ENCODE measurements around the gene KRTAP19-1. TPM values are rescaled to one million over a fixed set of nuclear protein-coding genes. Genes with fewer than 3 reads are reported as not detected.

KRTAP19-1 gene
- total RNA-seq (2021), result not detected in 2 replicates
- long read RNA-seq, result 0 reads

DNA sequence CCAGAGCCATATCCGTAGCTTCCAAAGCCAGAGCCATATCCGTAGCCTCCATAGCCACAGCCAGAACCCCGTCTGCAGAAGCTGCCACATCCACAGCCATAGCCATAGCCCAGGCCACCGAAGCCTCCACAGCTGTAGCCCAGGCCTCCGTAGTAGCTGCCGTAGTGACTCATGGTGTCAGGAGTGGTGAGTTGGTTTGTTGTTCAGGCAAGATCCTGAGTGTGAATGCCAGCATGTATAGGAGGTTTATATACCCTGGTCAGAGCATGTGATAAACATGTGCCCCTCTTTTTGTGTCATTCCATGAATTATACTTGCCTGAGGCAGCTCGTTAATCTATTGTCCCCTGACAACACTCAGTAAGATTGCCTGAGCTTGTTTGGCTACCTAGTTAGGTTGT lies at the start of gene KRTAP19-1:
Gene KRTAP19-1, minus strand, starts transcription at position 223 of the 400 bp plus-strand sequence. Its CDS starts 50 bp downstream, at position 173.
- Histone ChIP-seq H3K79me2 (ENCODE audit: insufficient read depth, low read length) (no peaks in the 10 kb centered on the region), H3K4me2 (ENCODE audit: insufficient read depth, insufficient read length, low read length) (no peak within 1 kb of the TSS), H4K5ac (ENCODE audit: insufficient read length, low read depth, low read length) (no peak within 1 kb of the TSS), H2AFZ (ENCODE audit: low read length) (no peak within 1 kb of the TSS), H3K14ac (ENCODE audit: insufficient read depth, low read length) (no peak within 1 kb of the TSS), H3K27me3 (ENCODE audit: insufficient read depth, low read length) (no peaks in the 10 kb centered on the region), H3T11ph (ENCODE audit: low read length) (no peak within 1 kb of the TSS), H3K4ac (ENCODE audit: low read depth, low read length) (no peak within 1 kb of the TSS), H3K27ac (ENCODE audit: insufficient read length, low read depth, low read length) (no peak within 1 kb of the TSS), H2BK12ac (ENCODE audit: insufficient read length, low read depth, low read length) (no peak within 1 kb of the TSS), H4K91ac (ENCODE audit: insufficient read length, low read depth, low read length) (no peak within 1 kb of the TSS), H3K79me1 (ENCODE audit: insufficient read depth, low read depth, low read length, poor library complexity, severe bottlenecking) (no peaks in the 10 kb centered on the region), H3K18ac (ENCODE audit: insufficient read length, low read depth, low read length) (no peak within 1 kb of the TSS), H3K56ac (ENCODE audit: insufficient read length, low read depth, low read length) (no peak within 1 kb of the TSS), H3K23ac (ENCODE audit: insufficient read length, low read depth, low read length) (no peak within 1 kb of the TSS), H4K20me1 (ENCODE audit: control insufficient read depth, insufficient read depth, insufficient read length) (no peaks in the 10 kb centered on the region), H2BK20ac (ENCODE audit: low read depth, low read length, poor library complexity, severe bottlenecking) (no peak within 1 kb of the TSS), H3K9me3 (ENCODE audit: control insufficient read depth, low read depth, low read length) (peaks cover under 1% of the 10 kb centered on the region), H2BK5ac (ENCODE audit: insufficient read length, low read length) (no peak within 1 kb of the TSS), H4K8ac (replicated peaks; ENCODE audit: insufficient read length, low read depth, low read length) (no peak within 1 kb of the TSS), H3K9ac (ENCODE audit: extremely low read depth, insufficient read length, low read length) (no peak within 1 kb of the TSS), H2BK120ac (ENCODE audit: low read depth, low read length, poor library complexity, severe bottlenecking) (no peak within 1 kb of the TSS), H3K23me2 (ENCODE audit: insufficient read length, low read depth, low read length, poor library complexity, severe bottlenecking) (no peaks in the 10 kb centered on the region), H2AK5ac (ENCODE audit: insufficient read length, low read length) (no peak within 1 kb of the TSS), H3K4me1 (ENCODE audit: insufficient read depth, low read length) (no peaks in the 10 kb centered on the region), H2BK15ac (ENCODE audit: low read depth, low read length) (no peak within 1 kb of the TSS)
- H3K4me1 Mint-ChIP-seq, result no peaks in the 10 kb centered on the region
- H3K9me3 Mint-ChIP-seq, result peaks cover 2 to 3% of the 10 kb centered on the region in 2 experiments; a peak in 1 of 5 replicates
- H3K27me3 Mint-ChIP-seq (ENCODE audit: low read depth), result no peaks in the 10 kb centered on the region
- WGBS (ENCODE audit: extremely low coverage, insufficient read length, low lambda C conversion rate), result no CpG with 5 or more reads among the region's 7 CpGs
- peaks cover under 1 to 4% (median 2%) of the 10 kb centered on the region in 3 experiments; a peak in 2 of 7 replicates for H3K36me3 Mint-ChIP-seq (ENCODE audit: insufficient read depth in 1 of 3, low read depth in 3 of 3)
- no peak within 1 kb of the TSS for H3K4me3 Mint-ChIP-seq
- TF ChIP-seq, protein P1, sequence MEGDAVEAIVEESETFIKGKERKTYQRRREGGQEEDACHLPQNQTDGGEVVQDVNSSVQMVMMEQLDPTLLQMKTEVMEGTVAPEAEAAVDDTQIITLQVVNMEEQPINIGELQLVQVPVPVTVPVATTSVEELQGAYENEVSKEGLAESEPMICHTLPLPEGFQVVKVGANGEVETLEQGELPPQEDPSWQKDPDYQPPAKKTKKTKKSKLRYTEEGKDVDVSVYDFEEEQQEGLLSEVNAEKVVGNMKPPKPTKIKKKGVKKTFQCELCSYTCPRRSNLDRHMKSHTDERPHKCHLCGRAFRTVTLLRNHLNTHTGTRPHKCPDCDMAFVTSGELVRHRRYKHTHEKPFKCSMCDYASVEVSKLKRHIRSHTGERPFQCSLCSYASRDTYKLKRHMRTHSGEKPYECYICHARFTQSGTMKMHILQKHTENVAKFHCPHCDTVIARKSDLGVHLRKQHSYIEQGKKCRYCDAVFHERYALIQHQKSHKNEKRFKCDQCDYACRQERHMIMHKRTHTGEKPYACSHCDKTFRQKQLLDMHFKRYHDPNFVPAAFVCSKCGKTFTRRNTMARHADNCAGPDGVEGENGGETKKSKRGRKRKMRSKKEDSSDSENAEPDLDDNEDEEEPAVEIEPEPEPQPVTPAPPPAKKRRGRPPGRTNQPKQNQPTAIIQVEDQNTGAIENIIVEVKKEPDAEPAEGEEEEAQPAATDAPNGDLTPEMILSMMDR (conservative IDR thresholded peaks at IDR 0.05), result no peak
- peak within 1 kb of the TSS in 1 of 3 experiments; percentile 65; a peak in 1 of 7 replicates for H3K27ac Mint-ChIP-seq
- no peak for DNase-seq

Measured in H9 (cell line).